Left lung (tissue), 10 donors: ENCODE measurements around the gene NPHP4. TPM values are rescaled to one million over a fixed set of nuclear protein-coding genes. Genes with fewer than 3 reads are reported as not detected.

Experiments used
- ATAC-seq: fragments of 200-7000 bp; cut with Tn5 transposase; one replicate; pipeline ENCODE4 v1.9.1; 2020; ENCODE audit warnings: moderate library complexity
- DNase-seq, 4 donors: peaks; one replicate each; pipeline ENCODE4 v3.0.0-alpha.2; 2013 to 2020
- H3K27ac ChIP-seq, 2 donors: fragments of 200-600 bp; sonication (generic) in 1 of 2; one replicate each; pipeline versions ENCODE4 v1.5.0 to v1.8.0; 2020 to 2021
- H3K27me3 ChIP-seq, 2 donors: fragments of 200-600 bp; sonication (generic) in 1 of 2; one replicate each; pipeline versions ENCODE4 v1.5.0 to v1.8.0; 2020 to 2021
- H3K36me3 ChIP-seq, 2 donors: fragments of 200-600 bp; sonication (generic) in 1 of 2; one replicate each; pipeline versions ENCODE4 v1.5.0 to v1.8.0; 2020 to 2021
- H3K4me1 ChIP-seq, 2 donors: fragments of 200-600 bp; one replicate each; pipeline ENCODE4 v1.8.0; 2021
- H3K4me3 ChIP-seq, 2 donors: fragments of 200-600 bp; sonication (generic) in 1 of 2; one replicate each; pipeline versions ENCODE4 v1.5.0 to v1.8.0; 2020 to 2021; ENCODE audit warnings: mild to moderate bottlenecking in 1 of 2
- H3K9me3 ChIP-seq, 2 donors: fragments of 200-600 bp; sonication (generic) in 1 of 2; one replicate each; pipeline versions ENCODE4 v1.5.0 to v1.8.0; 2020 to 2021
- CTCF ChIP-seq, 2 donors: fragments of 200-600 bp; sonication (generic) in 1 of 2; IDR thresholded peaks; one replicate each; pipeline versions ENCODE4 v1.5.0 to v1.8.0; 2021; ENCODE audit warnings: antibody characterized with exemption in 2 of 2
- intact Hi-C, 2 donors: fragments of 100-400 bp; cut with DNase I; formaldehyde crosslinking; loops; one replicate each; pipeline versions ENCODE4 v1.11.2 to v1.14.2; 2022
- polyA plus RNA-seq, 6 donors: library from polyadenylated mRNA; unstranded; fragments of 120-200 nt; gene quantifications; one replicate each; pipeline ENCODE4 v1.2.1, GENCODE V29; 2013; ENCODE audit not compliant: insufficient read length in 6 of 6
- total RNA-seq, 2 donors: library from RNA; stranded (reverse); fragmentation: NEBNext Ultra II Directional; extraction: Animal tissue kit (Norgen Biotek cat#: 25700); gene quantifications; one replicate each; pipeline ENCODE4 v1.2.1, GENCODE V29; 2021
- donor health status: DM: no; HTN: yes; CAD: no.
- donor health status: DM: no; HTN: no; CAD: no.

NPHP4 gene
- total and polyA plus RNA-seq, 8 donors, result 9.4 to 16.4 (median 10.2) TPM

GRCh38 chr1:5887349-5887970 lies 104.8 kb downstream of the NPHP4 start:
- DNase-seq (peak in 1 of 4 donors; percentile 61), ATAC-seq (no peak)
- no peak overlapping the region for H3K4me3 ChIP-seq
- no peaks in the 10 kb centered on the region for H3K27me3 ChIP-seq
- no peak overlapping the region for H3K27ac ChIP-seq
- no peaks in the 10 kb centered on the region for H3K9me3 ChIP-seq
- H3K36me3 ChIP-seq, result peaks cover 0 to 55% of the 10 kb centered on the region in 2 donors
- no peak for TF ChIP-seq CTCF (IDR thresholded peaks at IDR 0.05)
- intact Hi-C loops, result no loop called here
- H3K4me1 ChIP-seq, result no peaks in the 10 kb centered on the region

GRCh38 chr1:5886541-5887348 lies 105.5 kb downstream of the NPHP4 start:
- H3K27ac ChIP-seq, result no peak overlapping the region
- ATAC-seq, result no peak
- no peaks in the 10 kb centered on the region for H3K27me3 ChIP-seq
- intact Hi-C loops, result no loop called here
- H3K4me3 ChIP-seq, result no peak overlapping the region
- peak in 1 of 4 donors; percentile 55 for DNase-seq
- no peak for TF ChIP-seq CTCF (IDR thresholded peaks at IDR 0.05)
- peaks cover 0 to 60% of the 10 kb centered on the region in 2 donors for H3K36me3 ChIP-seq
- H3K9me3 ChIP-seq, result no peaks in the 10 kb centered on the region
- H3K4me1 ChIP-seq, result no peaks in the 10 kb centered on the region

- Histone ChIP-seq H3K4me3 (no peak overlapping the region), H3K36me3 (peaks cover 0 to 67% of the 10 kb centered on the region in 2 donors), H3K9me3 (no peaks in the 10 kb centered on the region), H3K4me1 (no peaks in the 10 kb centered on the region), H3K27me3 (no peaks in the 10 kb centered on the region), H3K27ac (no peak overlapping the region)
- ATAC-seq (no peak), DNase-seq (no peak)
- no peak for TF ChIP-seq CTCF (IDR thresholded peaks at IDR 0.05)
- intact Hi-C loops, result no loop called here
These were observed 106.1 kb downstream of the NPHP4 start for GRCh38 chr1:5886140-5886483.

- H3K36me3 ChIP-seq, result peaks cover 0 to 69% of the 10 kb centered on the region in 2 donors
- no peaks in the 10 kb centered on the region for H3K27me3 ChIP-seq
- H3K4me1 ChIP-seq, result no peaks in the 10 kb centered on the region
- TF ChIP-seq CTCF (IDR thresholded peaks at IDR 0.05), result no peak
- DNase-seq (peak in 1 of 4 donors; percentile 43), ATAC-seq (no peak)
- no peak overlapping the region for H3K4me3 ChIP-seq
- intact Hi-C loops, result no loop called here
- H3K9me3 ChIP-seq, result no peaks in the 10 kb centered on the region
- no peak overlapping the region for H3K27ac ChIP-seq
These were observed 106.6 kb downstream of the NPHP4 start for GRCh38 chr1:5885471-5886139.

GRCh38 chr1:5884110-5884509 lies 108.1 kb downstream of the NPHP4 start:
- Histone ChIP-seq H3K27me3 (no peaks in the 10 kb centered on the region), H3K27ac (no peak overlapping the region), H3K9me3 (peaks cover 0 to 5% of the 10 kb centered on the region in 2 donors), H3K4me1 (no peaks in the 10 kb centered on the region), H3K4me3 (no peak overlapping the region), H3K36me3 (peaks cover 0 to 81% of the 10 kb centered on the region in 2 donors)
- intact Hi-C loops, result no loop called here
- TF ChIP-seq CTCF (IDR thresholded peaks at IDR 0.05), result no peak
- ATAC-seq (no peak), DNase-seq (peak in 1 of 4 donors; percentile 68)
